ENCODE measurements around the gene EYA2.

GRCh38 chr20:47236639-47236900, 341.9 kb downstream of the EYA2 start:
- TF ChIP-seq CTCF (IDR thresholded peaks at IDR 0.05) (no peak), POLR2A (IDR thresholded peaks at IDR 0.05) (no peak)
